Lower lobe of right lung (tissue), 2 donors: ENCODE data around the gene RFTN1. TPM values are rescaled to one million over a fixed set of nuclear protein-coding genes. Genes with fewer than 3 reads are reported as not detected.
A peak's percentile ranks its signal among the peaks of the same experiment; 100 is the strongest.

Source experiments
- ATAC-seq, 2 donors: fragments of 200-7000 bp; cut with Tn5 transposase; one replicate each; pipeline ENCODE4 v1.9.1; 2020 to 2022; ENCODE audit warnings: mild to moderate bottlenecking in 2 of 2, moderate library complexity in 2 of 2
- DNase-seq: peaks from one replicate; pipeline ENCODE4 v3.0.0-alpha.2; 2020
- H3K27ac ChIP-seq: fragments of 200-600 bp; one replicate; pipeline ENCODE4 v1.8.0; 2022
- H3K27me3 ChIP-seq: fragments of 200-600 bp; one replicate; pipeline ENCODE4 v1.8.0; 2022; ENCODE audit warnings: low read depth
- H3K36me3 ChIP-seq: fragments of 200-600 bp; one replicate; pipeline ENCODE4 v1.8.0; 2022; ENCODE audit warnings: mild to moderate bottlenecking
- H3K4me1 ChIP-seq: fragments of 200-600 bp; one replicate; pipeline ENCODE4 v1.8.0; 2022
- H3K4me3 ChIP-seq: fragments of 200-600 bp; one replicate; pipeline ENCODE4 v1.8.0; 2022; ENCODE audit warnings: mild to moderate bottlenecking
- H3K9me3 ChIP-seq: fragments of 200-600 bp; one replicate; pipeline ENCODE4 v1.8.0; 2022
- CTCF ChIP-seq: fragments of 200-600 bp; IDR thresholded peaks from one replicate; pipeline ENCODE4 v1.8.0; 2022; ENCODE audit warnings: antibody characterized with exemption, mild to moderate bottlenecking
- intact Hi-C: fragments of 100-400 bp; cut with DNase I; formaldehyde crosslinking; loops from one replicate; pipeline ENCODE4 v1.11.0; 2022
- total RNA-seq: library from RNA; stranded (reverse); fragmentation: NEBNext Ultra II Directional; extraction: Animal tissue kit (Norgen Biotek cat#: 25700); gene quantifications from one replicate; pipeline ENCODE4 v1.2.1, GENCODE V29; 2021
- donor health status: DM: no; HTN: yes; CAD: no; lungs with severe emphysema.

RFTN1 gene
- total RNA-seq, 1 donor from 2014 or later, result 58.2 TPM

- H3K9me3 ChIP-seq, result no peaks in the 10 kb centered on the region
- intact Hi-C loops, result no loop called here
- H3K36me3 ChIP-seq, result peaks cover 7% of the 10 kb centered on the region
- no peak overlapping the region for H3K4me3 ChIP-seq
- no peak for ATAC-seq
- no peak for DNase-seq
- H3K4me1 ChIP-seq, result no peaks in the 10 kb centered on the region
- no peaks in the 10 kb centered on the region for H3K27me3 ChIP-seq
- no peak overlapping the region for H3K27ac ChIP-seq
- no peak for TF ChIP-seq CTCF
These were observed 228.9 kb downstream of the RFTN1 start for GRCh38 chr3:16284633-16285032.

DNA sequence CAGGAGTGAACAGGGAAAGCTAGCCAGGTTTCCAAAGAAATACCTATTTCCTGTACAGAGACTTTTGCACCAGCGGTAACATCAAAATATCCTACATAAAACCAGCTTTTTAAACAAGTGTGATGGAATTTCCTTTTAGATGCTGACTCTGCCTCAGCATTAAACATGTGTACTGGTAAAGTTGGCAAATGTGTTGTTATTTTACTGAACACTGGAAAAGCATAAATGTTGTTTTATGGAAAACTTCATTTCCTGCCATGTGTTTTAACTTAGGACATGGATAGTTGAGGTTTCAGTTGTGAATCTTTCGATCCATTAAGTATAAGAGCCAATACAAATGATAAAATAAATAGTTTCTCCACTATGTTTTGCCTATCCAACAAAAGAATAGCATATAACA is 232.8 kb downstream of the RFTN1 start:
- H3K4me3 ChIP-seq, result no peak overlapping the region
- DNase-seq (no peak), ATAC-seq (no peak)
- peaks cover 4% of the 10 kb centered on the region for H3K36me3 ChIP-seq
- TF ChIP-seq CTCF, result no peak
- no peaks in the 10 kb centered on the region for H3K27me3 ChIP-seq
- no peaks in the 10 kb centered on the region for H3K9me3 ChIP-seq
- intact Hi-C loops, result no loop called here
- H3K27ac ChIP-seq, result no peak overlapping the region
- H3K4me1 ChIP-seq, result no peaks in the 10 kb centered on the region

GRCh38 chr3:16279010-16279801 is 234.3 kb downstream of the RFTN1 start:
- intact Hi-C loops, result no loop called here
- Histone ChIP-seq H3K27me3 (no peaks in the 10 kb centered on the region), H3K9me3 (no peaks in the 10 kb centered on the region), H3K4me1 (no peaks in the 10 kb centered on the region), H3K36me3 (peaks cover 13% of the 10 kb centered on the region), H3K27ac (no peak overlapping the region), H3K4me3 (no peak overlapping the region)
- no peak for DNase-seq
- peak in 1 of 2 donors; percentile 38 for ATAC-seq
- TF ChIP-seq CTCF, result no peak

DNA sequence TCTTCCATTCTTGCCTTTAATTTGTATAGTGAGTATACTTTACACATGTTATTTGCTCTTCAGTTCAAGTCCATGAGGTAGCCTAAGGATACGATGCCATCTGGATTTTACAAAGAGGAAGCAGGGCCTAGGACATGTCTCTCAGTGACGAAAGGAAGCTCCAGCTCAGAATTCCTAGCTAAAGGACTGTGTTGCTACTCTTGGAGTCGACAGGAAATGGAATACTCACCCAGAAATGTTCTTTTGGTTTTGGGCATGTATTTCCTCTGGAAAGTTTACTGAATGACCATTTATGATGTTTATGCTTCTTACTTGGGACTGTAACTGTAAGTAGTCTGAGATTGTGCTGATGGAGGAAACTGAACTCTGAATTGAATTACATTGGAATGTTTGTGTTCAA is 236.0 kb downstream of the RFTN1 start:
- no peak for TF ChIP-seq CTCF
- intact Hi-C loops, result no loop called here
- DNase-seq (no peak), ATAC-seq (no peak)
- Histone ChIP-seq H3K27me3 (no peaks in the 10 kb centered on the region), H3K36me3 (peaks cover 29% of the 10 kb centered on the region), H3K4me1 (no peaks in the 10 kb centered on the region), H3K4me3 (no peak overlapping the region), H3K27ac (no peak overlapping the region), H3K9me3 (no peaks in the 10 kb centered on the region)

GRCh38 chr3:16273867-16274266 is 239.6 kb downstream of the RFTN1 start:
- H3K36me3 ChIP-seq, result peaks cover 59% of the 10 kb centered on the region
- no peaks in the 10 kb centered on the region for H3K9me3 ChIP-seq
- H3K27ac ChIP-seq, result no peak overlapping the region
- intact Hi-C loops, result no loop called here
- no peak for TF ChIP-seq CTCF
- no peak overlapping the region for H3K4me3 ChIP-seq
- H3K4me1 ChIP-seq, result no peaks in the 10 kb centered on the region
- no peaks in the 10 kb centered on the region for H3K27me3 ChIP-seq
- DNase-seq (no peak), ATAC-seq (no peak)
